Measurements from ENCODE around the gene MTHFD2L. TPM values are rescaled to one million over a fixed set of nuclear protein-coding genes. Genes with fewer than 3 reads are reported as not detected.
A peak's percentile ranks its signal among the peaks of the same experiment; 100 is the strongest.

MTHFD2L gene
- total and polyA plus RNA-seq, 9 of the 15 experiments (the other 6 are each of a cell fraction or from before 2014, with no cell fraction given), result 10.0 to 39.0 (median 26.0) TPM

DNA sequence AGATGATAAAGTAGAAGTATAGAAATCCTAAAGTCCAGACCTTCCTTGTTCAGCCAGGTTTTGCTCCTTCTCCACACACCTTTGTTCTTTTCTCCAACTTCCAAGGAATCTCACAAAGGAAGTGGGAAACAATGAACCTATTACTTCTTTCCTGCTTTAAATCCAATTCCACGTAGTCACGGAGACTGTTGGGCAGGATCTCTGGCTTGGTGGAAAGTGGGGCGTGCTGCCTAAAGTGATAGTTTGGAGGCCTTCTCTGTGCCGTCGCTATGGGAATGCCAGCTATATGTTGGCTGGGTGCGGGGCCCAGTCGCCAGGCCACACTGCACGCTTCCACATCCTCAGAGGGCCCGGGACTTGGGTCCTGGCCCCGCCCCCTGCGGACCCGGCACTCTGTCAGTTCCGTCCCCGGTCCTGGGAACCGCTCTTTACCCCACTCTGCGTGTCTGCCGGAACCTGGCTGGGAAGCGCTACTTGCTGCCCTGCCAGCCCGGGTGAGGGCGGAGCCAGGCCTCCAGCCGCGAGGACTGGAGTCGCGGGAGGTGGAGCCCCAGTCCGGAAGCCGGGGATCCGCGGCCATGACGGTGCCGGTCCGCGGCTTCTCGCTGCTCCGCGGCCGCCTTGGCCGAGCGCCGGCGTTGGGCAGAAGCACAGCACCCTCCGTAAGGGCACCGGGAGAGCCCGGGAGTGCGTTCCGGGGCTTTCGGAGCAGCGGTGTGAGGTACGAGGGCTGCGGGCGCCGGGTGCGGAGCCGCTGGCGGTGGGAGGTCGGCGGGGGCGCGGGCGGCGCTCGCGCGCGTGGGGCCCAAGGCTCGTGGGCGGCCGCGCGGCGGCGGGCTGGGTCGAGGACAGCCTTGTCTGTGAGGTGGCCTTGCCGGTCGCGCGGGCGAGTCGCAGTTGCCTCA lies at the start of gene MTHFD2L (continued):
- no peak for TF ChIP-seq ETV6 (IDR thresholded peaks at IDR 0.05; ENCODE audit: borderline replicate concordance in 1 of 2, low read depth in 2 of 2, low read length in 1 of 2)
- TF ChIP-seq ETV6 (CRISPR knock-in tag; IDR thresholded peaks at IDR 0.05; ENCODE audit: borderline replicate concordance), result no peak
- TF ChIP-seq, protein P1, sequence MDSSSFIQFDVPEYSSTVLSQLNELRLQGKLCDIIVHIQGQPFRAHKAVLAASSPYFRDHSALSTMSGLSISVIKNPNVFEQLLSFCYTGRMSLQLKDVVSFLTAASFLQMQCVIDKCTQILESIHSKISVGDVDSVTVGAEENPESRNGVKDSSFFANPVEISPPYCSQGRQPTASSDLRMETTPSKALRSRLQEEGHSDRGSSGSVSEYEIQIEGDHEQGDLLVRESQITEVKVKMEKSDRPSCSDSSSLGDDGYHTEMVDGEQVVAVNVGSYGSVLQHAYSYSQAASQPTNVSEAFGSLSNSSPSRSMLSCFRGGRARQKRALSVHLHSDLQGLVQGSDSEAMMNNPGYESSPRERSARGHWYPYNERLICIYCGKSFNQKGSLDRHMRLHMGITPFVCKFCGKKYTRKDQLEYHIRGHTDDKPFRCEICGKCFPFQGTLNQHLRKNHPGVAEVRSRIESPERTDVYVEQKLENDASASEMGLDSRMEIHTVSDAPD (CRISPR knock-in tag; IDR thresholded peaks at IDR 0.05), result no peak
- 0 out of 2 replicates have a peak, but pooled peaks have one; percentile 31 for TF ChIP-seq AFF4 (CRISPR knock-in tag; IDR thresholded peaks at IDR 0.05)
- TF ChIP-seq, protein P2, sequence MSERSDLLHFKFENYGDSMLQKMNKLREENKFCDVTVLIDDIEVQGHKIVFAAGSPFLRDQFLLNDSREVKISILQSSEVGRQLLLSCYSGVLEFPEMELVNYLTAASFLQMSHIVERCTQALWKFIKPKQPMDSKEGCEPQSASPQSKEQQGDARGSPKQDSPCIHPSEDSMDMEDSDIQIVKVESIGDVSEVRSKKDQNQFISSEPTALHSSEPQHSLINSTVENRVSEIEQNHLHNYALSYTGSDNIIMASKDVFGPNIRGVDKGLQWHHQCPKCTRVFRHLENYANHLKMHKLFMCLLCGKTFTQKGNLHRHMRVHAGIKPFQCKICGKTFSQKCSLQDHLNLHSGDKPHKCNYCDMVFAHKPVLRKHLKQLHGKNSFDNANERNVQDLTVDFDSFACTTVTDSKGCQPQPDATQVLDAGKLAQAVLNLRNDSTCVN (CRISPR knock-in tag; IDR thresholded peaks at IDR 0.05), result no peak
- TF ChIP-seq GABPA (tag; conservative IDR thresholded peaks at IDR 0.05; ENCODE audit: low read depth), result peak; percentile 94
- TF ChIP-seq TCF3 (CRISPR knock-in tag; IDR thresholded peaks at IDR 0.05), result peak; percentile 26; the same call in 1 of the 2 replicates
- TF ChIP-seq SMARCB1 (IDR thresholded peaks at IDR 0.05; ENCODE audit: insufficient read length, low read depth), result no peak
- no peak for TF ChIP-seq CLOCK (CRISPR knock-in tag; IDR thresholded peaks at IDR 0.05; ENCODE audit: borderline replicate concordance)
- TF ChIP-seq IRF2 (CRISPR knock-in tag; IDR thresholded peaks at IDR 0.05), result no peak
- TF ChIP-seq GATAD2B (IDR thresholded peaks at IDR 0.05; ENCODE audit: borderline replicate concordance), result peak; percentile 92
- TF ChIP-seq ZFPM2 (CRISPR knock-in tag; IDR thresholded peaks at IDR 0.05), result no peak
- TF ChIP-seq, protein P3, sequence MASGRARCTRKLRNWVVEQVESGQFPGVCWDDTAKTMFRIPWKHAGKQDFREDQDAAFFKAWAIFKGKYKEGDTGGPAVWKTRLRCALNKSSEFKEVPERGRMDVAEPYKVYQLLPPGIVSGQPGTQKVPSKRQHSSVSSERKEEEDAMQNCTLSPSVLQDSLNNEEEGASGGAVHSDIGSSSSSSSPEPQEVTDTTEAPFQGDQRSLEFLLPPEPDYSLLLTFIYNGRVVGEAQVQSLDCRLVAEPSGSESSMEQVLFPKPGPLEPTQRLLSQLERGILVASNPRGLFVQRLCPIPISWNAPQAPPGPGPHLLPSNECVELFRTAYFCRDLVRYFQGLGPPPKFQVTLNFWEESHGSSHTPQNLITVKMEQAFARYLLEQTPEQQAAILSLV (tag; IDR thresholded peaks at IDR 0.05), result no peak
- TF ChIP-seq ZNF655 (CRISPR knock-in tag; IDR thresholded peaks at IDR 0.05), result no peak

All from K562 (cell line).